Gastrocnemius medialis (tissue), 4 donors: ENCODE data around the gene SV2C.

Source experiments
- POLR2A ChIP-seq, 2 donors: fragments of 450-650 bp; IDR thresholded peaks; one replicate each; pipeline ENCODE4 v1.6.1; 2017; ENCODE audit warnings: antibody characterized with exemption in 2 of 2, mild to moderate bottlenecking in 2 of 2, moderate library complexity in 2 of 2
- TF ChIP-seq, protein P1 (sequence below), 5 experiments: fragments of 450-650 bp in 3 of 5; fragments of 200-600 bp in 2 of 5; sonication (generic) in 2 of 5; IDR thresholded peaks in 4 of 5; conservative IDR thresholded peaks in 1 of 5; 1 replicate in 4 of 5; 2 replicates in 1 of 5; pipeline ENCODE4 v1.5.1; 2016 to 2019; ENCODE audit warnings: antibody characterized with exemption in 5 of 5, mild to moderate bottlenecking in 3 of 5, moderate library complexity in 3 of 5

DNA sequence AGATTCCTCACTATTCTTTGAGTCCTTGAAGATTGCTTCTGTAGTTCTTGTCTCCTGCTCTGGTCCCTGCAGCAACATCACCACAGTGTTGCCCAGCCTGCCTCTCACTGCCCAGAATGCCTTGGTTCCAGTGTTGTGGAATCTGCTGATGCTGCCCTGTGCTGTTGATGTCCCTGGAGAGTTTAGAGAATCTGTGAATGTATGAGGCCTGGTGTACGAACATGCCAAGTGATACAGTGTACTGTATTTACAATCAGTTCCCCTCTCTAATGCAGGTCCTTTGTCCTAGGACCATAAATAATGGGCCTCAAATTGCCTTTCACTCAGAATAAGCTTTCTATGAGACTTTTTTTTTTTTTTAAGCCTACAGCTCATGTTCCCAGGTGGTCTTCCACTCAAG lies 8.2 kb downstream of the SV2C start:
- TF ChIP-seq, protein P1, sequence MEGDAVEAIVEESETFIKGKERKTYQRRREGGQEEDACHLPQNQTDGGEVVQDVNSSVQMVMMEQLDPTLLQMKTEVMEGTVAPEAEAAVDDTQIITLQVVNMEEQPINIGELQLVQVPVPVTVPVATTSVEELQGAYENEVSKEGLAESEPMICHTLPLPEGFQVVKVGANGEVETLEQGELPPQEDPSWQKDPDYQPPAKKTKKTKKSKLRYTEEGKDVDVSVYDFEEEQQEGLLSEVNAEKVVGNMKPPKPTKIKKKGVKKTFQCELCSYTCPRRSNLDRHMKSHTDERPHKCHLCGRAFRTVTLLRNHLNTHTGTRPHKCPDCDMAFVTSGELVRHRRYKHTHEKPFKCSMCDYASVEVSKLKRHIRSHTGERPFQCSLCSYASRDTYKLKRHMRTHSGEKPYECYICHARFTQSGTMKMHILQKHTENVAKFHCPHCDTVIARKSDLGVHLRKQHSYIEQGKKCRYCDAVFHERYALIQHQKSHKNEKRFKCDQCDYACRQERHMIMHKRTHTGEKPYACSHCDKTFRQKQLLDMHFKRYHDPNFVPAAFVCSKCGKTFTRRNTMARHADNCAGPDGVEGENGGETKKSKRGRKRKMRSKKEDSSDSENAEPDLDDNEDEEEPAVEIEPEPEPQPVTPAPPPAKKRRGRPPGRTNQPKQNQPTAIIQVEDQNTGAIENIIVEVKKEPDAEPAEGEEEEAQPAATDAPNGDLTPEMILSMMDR (IDR thresholded peaks at IDR 0.05 in 4 of 5, conservative IDR thresholded peaks at IDR 0.05 in 1 of 5): no peak
- no peak for TF ChIP-seq POLR2A (IDR thresholded peaks at IDR 0.05)
